Astrocyte of the cerebellum (primary cell): Measurements from ENCODE around the gene CDO1.

ENCODE experiments used
- DNase-seq: peaks from one replicate; pipeline ENCODE4 v3.0.0-alpha.2; 2011; ENCODE audit warnings: low read depth
- H3K4me3 ChIP-seq: 2 replicates; pipeline ENCODE4 v1.5.1; 2011; ENCODE audit warnings: mild to moderate bottlenecking, low read depth, low read length, moderate library complexity
- CTCF ChIP-seq: IDR thresholded peaks from 2 replicates; pipeline ENCODE4 v1.5.1; 2012; ENCODE audit warnings: low read length, low read depth, moderate library complexity, mild to moderate bottlenecking; ENCODE audit errors: missing control alignments
- in situ Hi-C: cut with HindIII; loops from 2 replicates; pipeline ENCODE4 v1.10.0; 2017; ENCODE audit warnings: low sequenced_read_pairs

The CDO1 gene

DNA sequence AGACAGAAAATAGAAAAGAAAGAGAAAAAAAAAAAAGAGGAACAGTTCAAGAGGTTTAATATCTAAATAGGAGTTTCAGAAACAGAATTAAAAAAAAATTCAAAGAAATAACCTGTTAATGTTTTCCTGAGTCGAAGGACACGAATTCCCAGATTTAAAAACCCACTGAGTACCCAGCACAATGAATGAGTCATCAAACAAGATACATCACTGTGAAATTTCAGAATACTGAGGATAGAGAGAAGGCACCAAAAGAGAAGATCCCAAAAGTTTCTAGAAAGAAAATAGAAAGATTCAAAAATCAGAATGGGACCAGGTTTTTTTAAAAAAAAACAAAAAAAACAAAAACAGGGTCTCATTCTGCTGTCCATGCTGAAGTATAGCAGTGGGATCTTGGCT lies 8.8 kb downstream of the CDO1 start:
- in situ Hi-C loops = no loop called here
- no peak overlapping the region for H3K4me3 ChIP-seq
- no peak for DNase-seq
- no peak for TF ChIP-seq CTCF

GRCh38 chr5:115806986-115807653 lies 9.3 kb downstream of the CDO1 start:
- in situ Hi-C loops = no loop called here
- DNase-seq = no peak
- H3K4me3 ChIP-seq = no peak overlapping the region
- no peak for TF ChIP-seq CTCF

DNA sequence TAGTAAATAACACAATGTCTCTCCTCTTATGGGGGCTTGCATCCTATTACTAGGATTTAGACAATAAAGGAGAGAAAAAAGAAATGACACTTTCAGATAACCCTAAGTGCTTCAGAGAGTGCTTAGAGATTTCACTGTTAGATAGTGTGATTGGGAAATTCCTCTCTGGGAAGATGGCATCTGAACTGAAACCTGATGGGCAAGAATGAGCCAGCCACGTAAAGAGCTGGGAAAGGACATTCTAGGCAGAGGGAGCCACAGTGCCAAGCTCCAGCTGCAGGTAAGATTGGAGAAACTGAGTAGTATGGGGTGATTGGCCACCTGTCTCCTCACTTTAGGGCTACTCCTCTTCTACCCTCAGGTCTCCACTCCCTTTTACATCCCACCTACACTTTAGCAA lies 14.5 kb downstream of the CDO1 start:
- no peak for TF ChIP-seq CTCF
- in situ Hi-C loops = no loop called here
- H3K4me3 ChIP-seq = no peak overlapping the region
- DNase-seq = no peak

DNA sequence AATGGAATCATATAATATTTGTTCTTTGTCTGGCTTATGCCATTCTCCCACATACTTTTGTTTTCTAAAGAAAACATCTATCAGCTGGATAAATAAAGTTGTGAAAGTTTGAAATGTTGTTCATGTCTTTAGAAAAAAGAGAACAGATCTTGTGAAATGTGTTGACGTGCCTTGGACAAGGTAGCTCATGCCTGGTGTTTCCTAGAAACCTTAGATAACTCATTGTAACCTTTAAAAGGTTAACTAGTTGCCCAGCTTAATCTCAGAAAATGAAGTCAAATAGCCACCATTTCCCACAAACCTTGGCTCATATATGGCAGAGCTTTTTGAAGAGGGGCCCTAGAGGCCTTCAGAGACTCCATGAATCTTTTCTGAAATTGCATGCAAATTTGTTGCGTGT lies 15.3 kb downstream of the CDO1 start:
- TF ChIP-seq CTCF = no peak
- in situ Hi-C loops = no loop called here
- DNase-seq = no peak
- no peak overlapping the region for H3K4me3 ChIP-seq

GRCh38 chr5:115800108-115800507 lies 16.4 kb downstream of the CDO1 start:
- in situ Hi-C loops = no loop called here
- DNase-seq = no peak
- no peak for TF ChIP-seq CTCF
- no peak overlapping the region for H3K4me3 ChIP-seq

DNA sequence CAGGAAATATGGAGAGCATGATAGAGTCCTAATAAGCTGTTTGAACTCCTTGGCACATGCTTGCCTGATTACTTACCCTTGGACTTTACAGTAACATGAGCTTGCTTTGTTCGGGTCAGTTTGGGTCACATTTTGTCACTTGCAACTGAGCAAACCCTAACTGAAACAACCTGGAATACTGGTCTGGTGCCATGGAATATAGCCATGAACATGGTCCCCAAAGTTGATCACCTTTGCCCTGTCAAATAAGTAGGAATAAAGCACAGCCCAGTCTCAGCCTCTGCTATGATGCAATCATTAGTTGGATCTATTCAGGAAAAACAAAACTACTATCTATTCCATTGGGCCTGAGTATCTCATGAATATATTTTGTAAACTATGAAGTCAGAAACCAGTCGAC lies 18.2 kb downstream of the CDO1 start:
- no peak overlapping the region for H3K4me3 ChIP-seq
- DNase-seq = no peak
- in situ Hi-C loops = no loop called here
- TF ChIP-seq CTCF = no peak
